ENCODE data around the gene UTS2R. TPM values are rescaled to one million over a fixed set of nuclear protein-coding genes. Genes with fewer than 3 reads are reported as not detected.

Gene UTS2R
- not detected in 2 replicates for total RNA-seq

- H3K27ac ChIP-seq (ENCODE audit: low read depth, low read length): no peak within 1 kb of the TSS
- peak within 1 kb of the TSS; percentile 78 for H3K4me2 ChIP-seq (ENCODE audit: insufficient read depth, low read length)
- H3K9me3 ChIP-seq (ENCODE audit: low read depth, low read length): no peaks in the 10 kb centered on the region
- H3K4me1 ChIP-seq (ENCODE audit: insufficient read depth, low read length): no peaks in the 10 kb centered on the region
- H3K4me3 ChIP-seq (ENCODE audit: insufficient read depth, low read length): peak within 1 kb of the TSS; percentile 63
- H2AFZ ChIP-seq (ENCODE audit: low read length): peak within 1 kb of the TSS; percentile 65
- no peaks in the 10 kb centered on the region for H3K36me3 ChIP-seq (ENCODE audit: insufficient read depth, low read length)
- peak; percentile 74 for DNase-seq (ENCODE audit: insufficient read length, low spot score, missing footprints)
- H4K20me1 ChIP-seq (ENCODE audit: insufficient read depth, low read length): no peaks in the 10 kb centered on the region
- H3K79me2 ChIP-seq (ENCODE audit: insufficient read depth, low read length): no peaks in the 10 kb centered on the region
- TF ChIP-seq CTCF (IDR thresholded peaks at IDR 0.05; ENCODE audit: extremely low read depth, low read depth, low read length): no peak
- peaks cover 69% of the 10 kb centered on the region for H3K27me3 ChIP-seq (ENCODE audit: insufficient read depth, low read length)
Measured at GRCh38 chr17:82371333-82372248, at the start of gene UTS2R. Gene UTS2R, plus strand, starts transcription at chr17:82371765. Its CDS starts 2,560 bp downstream, at chr17:82374325.

GRCh38 chr17:82321947-82322466 lies 49.6 kb upstream of the UTS2R start:
- DNase-seq (ENCODE audit: insufficient read length, low spot score, missing footprints): no peak
- Histone ChIP-seq H3K79me2 (ENCODE audit: insufficient read depth, low read length) (no peaks in the 10 kb centered on the region), H3K9me3 (ENCODE audit: low read depth, low read length) (no peaks in the 10 kb centered on the region), H3K27ac (ENCODE audit: low read depth, low read length) (no peak overlapping the region), H3K36me3 (ENCODE audit: insufficient read depth, low read length) (no peaks in the 10 kb centered on the region), H2AFZ (ENCODE audit: low read length) (no peak overlapping the region), H4K20me1 (ENCODE audit: insufficient read depth, low read length) (no peaks in the 10 kb centered on the region), H3K4me3 (ENCODE audit: insufficient read depth, low read length) (no peak overlapping the region), H3K4me2 (ENCODE audit: insufficient read depth, low read length) (no peak overlapping the region), H3K4me1 (ENCODE audit: insufficient read depth, low read length) (no peaks in the 10 kb centered on the region), H3K27me3 (ENCODE audit: insufficient read depth, low read length) (peaks cover 3% of the 10 kb centered on the region)
- no peak for TF ChIP-seq CTCF (IDR thresholded peaks at IDR 0.05; ENCODE audit: extremely low read depth, low read depth, low read length)

GRCh38 chr17:82322526-82323453 lies 48.8 kb upstream of the UTS2R start:
- no peak for DNase-seq (ENCODE audit: insufficient read length, low spot score, missing footprints)
- peaks cover 9% of the 10 kb centered on the region for H3K27me3 ChIP-seq (ENCODE audit: insufficient read depth, low read length)

More at GRCh38 chr17:82322526-82323453, 48.8 kb upstream of the UTS2R start:
- no peak for TF ChIP-seq CTCF (IDR thresholded peaks at IDR 0.05; ENCODE audit: extremely low read depth, low read depth, low read length)
- Histone ChIP-seq H3K4me1 (ENCODE audit: insufficient read depth, low read length) (no peaks in the 10 kb centered on the region), H3K36me3 (ENCODE audit: insufficient read depth, low read length) (no peaks in the 10 kb centered on the region), H3K9me3 (ENCODE audit: low read depth, low read length) (no peaks in the 10 kb centered on the region), H4K20me1 (ENCODE audit: insufficient read depth, low read length) (no peaks in the 10 kb centered on the region), H3K27ac (ENCODE audit: low read depth, low read length) (no peak overlapping the region), H3K79me2 (ENCODE audit: insufficient read depth, low read length) (no peaks in the 10 kb centered on the region), H3K4me3 (ENCODE audit: insufficient read depth, low read length) (no peak overlapping the region), H3K4me2 (ENCODE audit: insufficient read depth, low read length) (no peak overlapping the region), H2AFZ (ENCODE audit: low read length) (no peak overlapping the region)
